K562 (cell line): ENCODE results near the gene ARID3B. TPM values are rescaled to one million over a fixed set of nuclear protein-coding genes. Genes with fewer than 3 reads are reported as not detected.

Source experiments
- BMI1 ChIP-seq: fragments of 150-350 bp; IDR thresholded peaks from 2 replicates; pipeline ENCODE4 v1.6.1; 2014; ENCODE audit warnings: low read length
- ELK1 ChIP-seq: sonication (generic); formaldehyde crosslinking; IDR thresholded peaks from 2 replicates; pipeline ENCODE4 v1.8.1; 2022; ENCODE audit warnings: missing genetic modification reagents
- IRF1 ChIP-seq: sonication (generic); formaldehyde crosslinking; IDR thresholded peaks from 2 replicates; pipeline ENCODE4 v1.8.0; 2022; ENCODE audit warnings: missing genetic modification reagents, mild to moderate bottlenecking, borderline replicate concordance
- MECOM ChIP-seq: fragments of 250-450 bp; sonication (Bioruptor Pico); IDR thresholded peaks from 2 replicates; pipeline ENCODE4 v1.8.0; 2022; ENCODE audit warnings: inconsistent platforms
- MTA2 ChIP-seq: fragments of 450-650 bp; IDR thresholded peaks from 2 replicates; pipeline ENCODE4 v1.6.1; 2016; ENCODE audit warnings: low read depth
- MYBL2 ChIP-seq, 2 experiments: fragments of 450-650 bp in 1 of 2; sonication (generic) in 1 of 2; formaldehyde crosslinking in 1 of 2; IDR thresholded peaks; 2 replicates each; pipeline versions ENCODE4 v1.6.1 to v1.8.1; 2017 to 2022; ENCODE audit warnings: borderline replicate concordance in 1 of 2, inconsistent platforms in 1 of 2, low read depth in 1 of 2, mild to moderate bottlenecking in 1 of 2, missing genetic modification reagents in 1 of 2, moderate library complexity in 1 of 2
- NFE2 ChIP-seq: IDR thresholded peaks from 2 replicates; pipeline ENCODE4 v1.6.1; 2014; ENCODE audit warnings: antibody characterized with exemption, low read depth
- NR2F6 ChIP-seq: fragments of 450-650 bp; formaldehyde crosslinking; IDR thresholded peaks from 2 replicates; pipeline ENCODE4 v1.4.0; 2020; ENCODE audit warnings: mild to moderate bottlenecking
- NUFIP1 ChIP-seq: fragments of 450-650 bp; IDR thresholded peaks from 2 replicates; pipeline ENCODE4 v1.6.1; 2018; ENCODE audit not compliant: partially characterized antibody
- PREB ChIP-seq: sonication (generic); formaldehyde crosslinking; IDR thresholded peaks from 2 replicates; pipeline ENCODE4 v1.8.1; 2023; ENCODE audit warnings: mild to moderate bottlenecking, missing genetic modification reagents
- SRSF9 ChIP-seq: fragments of 200-400 bp; formaldehyde crosslinking; IDR thresholded peaks from 2 replicates; pipeline ENCODE4 v1.6.1; 2017; ENCODE audit warnings: low read depth, low read length, borderline replicate concordance
- THRAP3 ChIP-seq: fragments of 450-650 bp; IDR thresholded peaks from 2 replicates; pipeline ENCODE4 v1.6.1; 2016; ENCODE audit warnings: mild to moderate bottlenecking, inconsistent platforms, borderline replicate concordance
- USF1 ChIP-seq: sonication (generic); formaldehyde crosslinking; IDR thresholded peaks from 2 replicates; pipeline ENCODE4 v1.9.0; 2022; ENCODE audit warnings: mild to moderate bottlenecking, missing genetic modification reagents
- ZBTB33 ChIP-seq: sonication (generic); formaldehyde crosslinking; IDR thresholded peaks from 2 replicates; pipeline ENCODE4 v1.8.1; 2023; ENCODE audit warnings: mild to moderate bottlenecking, missing genetic modification reagents
- ZNF436 ChIP-seq: fragments of 250-450, 450-650 bp; sonication (Bioruptor Pico); formaldehyde crosslinking; IDR thresholded peaks from 2 replicates; pipeline ENCODE4 v1.7.0; 2020; ENCODE audit warnings: mild to moderate bottlenecking
- ZNF449 ChIP-seq: fragments of 250-450 bp; sonication (Bioruptor Pico); IDR thresholded peaks from 2 replicates; pipeline ENCODE4 v1.8.0; 2022; ENCODE audit warnings: moderate library complexity, mild to moderate bottlenecking, inconsistent platforms
- ZNF561 ChIP-seq: fragments of 450-650 bp; formaldehyde crosslinking; conservative IDR thresholded peaks from 2 replicates; pipeline ENCODE4 v1.4.0; 2020; ENCODE audit warnings: mild to moderate bottlenecking, moderate library complexity
- ZNF644 ChIP-seq: fragments of 200-800 bp; sonication (Bioruptor generic); IDR thresholded peaks from 2 replicates; pipeline ENCODE4 v1.6.1; 2016; ENCODE audit warnings: low read depth, missing genetic modification characterization, missing compliant biosample characterization
- polyA plus RNA-seq, 8 experiments: library from polyadenylated mRNA; depleted of rRNA in 4 of 8; stranded (reverse) in 5 of 8; unstranded in 3 of 8; fragments of >200 nt; fragmentation: Nextera tagmentation in 2 of 8; fragmentation: Illumina TruSeq in 1 of 8; extraction: Ambion mirVana in 2 of 8; extraction: Trizol in 1 of 8; gene quantifications; 2 replicates each; pipeline versions ENCODE4 v1.2.1 to v1.2.3, GENCODE V29; 2011 to 2014; ENCODE audit warnings: inconsistent platforms in 1 of 8, missing spikeins in 1 of 8
- total RNA-seq, 7 experiments: library from RNA; depleted of rRNA in 6 of 7; stranded (reverse); fragments of >200 nt in 6 of 7; fragmentation: Illumina TruSeq in 2 of 7; extraction: Trizol in 2 of 7; gene quantifications; 2 replicates each; pipeline versions ENCODE4 v1.2.1 to v1.2.3, GENCODE V29; 2011 to 2021; ENCODE audit warnings: low replicate concordance in 1 of 7

Gene ARID3B
- total and polyA plus RNA-seq, 9 of the 15 experiments (the other 6 are each of a cell fraction or from before 2014, with no cell fraction given): 0.32 to 15.1 (median 7.1) TPM

- TF ChIP-seq ZNF436 (no peak), ZNF449 (CRISPR knock-in tag) (no peak), NR2F6 (CRISPR knock-in tag) (no peak), ZNF644 (tag) (peak; percentile 75; the same call in 1 of the 2 replicates), ZBTB33 (CRISPR knock-in tag) (peak; percentile 86; the same call in 1 of the 2 replicates), NFE2 (peak; percentile 92), MTA2 (peak; percentile 84), IRF1 (no peak), NUFIP1 (no peak), THRAP3 (no peak), ZNF561 (CRISPR knock-in tag) (no peak), PREB (CRISPR knock-in tag) (no peak), MYBL2 (IDR thresholded peaks at IDR 0.05; ENCODE audit: low read depth) (no peak), MYBL2 (CRISPR knock-in tag; IDR thresholded peaks at IDR 0.05; ENCODE audit: borderline replicate concordance) (no peak), MECOM (no peak), ELK1 (CRISPR knock-in tag) (no peak), SRSF9 (no peak), BMI1 (0 out of 2 replicates have a peak, but pooled peaks have one; percentile 13), USF1 (CRISPR knock-in tag) (peak; percentile 51; the same call in 1 of the 2 replicates)
These were observed 5.0 kb downstream of the ARID3B start (continued) for GRCh38 chr15:74545776-74546656.
